ENCODE data around the gene PLA2G4E. TPM values are rescaled to one million over a fixed set of nuclear protein-coding genes. Genes with fewer than 3 reads are reported as not detected.
A peak's percentile ranks its signal among the peaks of the same experiment; 100 is the strongest.

The PLA2G4E gene
- total RNA-seq, 2 donors from 2014 or later, result 0.13 TPM; not detected in 1

DNA sequence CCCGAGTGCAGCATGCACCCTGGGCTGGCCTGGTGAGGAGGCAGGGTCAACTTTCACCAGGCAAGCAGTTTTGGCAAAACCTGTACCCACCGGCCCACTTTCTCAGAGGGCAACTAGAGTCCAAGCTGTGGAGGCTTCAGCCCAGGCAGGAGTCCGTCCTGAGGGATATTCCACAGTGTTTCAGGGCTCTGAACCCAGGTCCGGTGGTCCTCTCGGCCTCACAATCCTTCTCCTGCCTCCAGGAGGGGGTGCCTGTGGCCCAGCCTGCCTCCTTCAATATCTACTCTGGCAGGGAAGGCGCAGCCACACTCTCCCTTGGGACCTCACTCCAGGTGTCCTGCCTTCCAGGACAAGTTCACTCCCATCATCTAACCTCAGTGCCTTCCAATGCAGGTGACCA is 3.9 kb downstream of the PLA2G4E start:
- H3K4me3 Mint-ChIP-seq, result no peak overlapping the region
- H3K4me1 Mint-ChIP-seq, result no peaks in the 10 kb centered on the region
- H3K27ac Mint-ChIP-seq, result peak overlapping the region; percentile 20
- H3K27me3 Mint-ChIP-seq, result peaks cover 5% of the 10 kb centered on the region
- no peak for ATAC-seq (replicated peaks)
- H3K9me3 Mint-ChIP-seq, result no peaks in the 10 kb centered on the region
- H3K36me3 Mint-ChIP-seq (ENCODE audit: low read depth), result no peaks in the 10 kb centered on the region

DNA sequence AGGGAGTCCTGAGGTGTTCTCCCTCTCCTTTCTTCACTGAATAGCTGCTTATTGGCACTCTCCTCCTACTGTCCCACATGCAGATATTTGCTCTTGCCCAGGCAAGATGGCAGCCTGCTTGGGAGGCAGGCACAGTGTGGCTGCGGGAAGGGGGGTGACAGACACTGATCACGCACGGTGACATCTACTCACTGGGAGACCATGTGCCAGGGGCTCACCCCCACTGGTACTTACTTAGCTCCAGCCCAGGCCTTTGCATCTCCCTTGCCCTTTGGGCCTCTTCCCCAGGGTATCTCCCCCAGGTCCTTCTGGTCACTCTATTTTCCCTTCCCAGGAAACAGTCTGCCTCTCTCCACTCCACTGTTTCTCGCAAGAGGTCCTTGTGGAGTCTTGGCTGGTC is 6.4 kb downstream of the PLA2G4E start:
- Mint-ChIP-seq H3K27me3 (peaks cover 5% of the 10 kb centered on the region), H3K36me3 (ENCODE audit: low read depth) (no peaks in the 10 kb centered on the region), H3K9me3 (no peaks in the 10 kb centered on the region), H3K4me1 (peaks cover 17% of the 10 kb centered on the region), H3K27ac (peak overlapping the region; percentile 75), H3K4me3 (no peak overlapping the region)
- ATAC-seq (replicated peaks), result no peak

DNA sequence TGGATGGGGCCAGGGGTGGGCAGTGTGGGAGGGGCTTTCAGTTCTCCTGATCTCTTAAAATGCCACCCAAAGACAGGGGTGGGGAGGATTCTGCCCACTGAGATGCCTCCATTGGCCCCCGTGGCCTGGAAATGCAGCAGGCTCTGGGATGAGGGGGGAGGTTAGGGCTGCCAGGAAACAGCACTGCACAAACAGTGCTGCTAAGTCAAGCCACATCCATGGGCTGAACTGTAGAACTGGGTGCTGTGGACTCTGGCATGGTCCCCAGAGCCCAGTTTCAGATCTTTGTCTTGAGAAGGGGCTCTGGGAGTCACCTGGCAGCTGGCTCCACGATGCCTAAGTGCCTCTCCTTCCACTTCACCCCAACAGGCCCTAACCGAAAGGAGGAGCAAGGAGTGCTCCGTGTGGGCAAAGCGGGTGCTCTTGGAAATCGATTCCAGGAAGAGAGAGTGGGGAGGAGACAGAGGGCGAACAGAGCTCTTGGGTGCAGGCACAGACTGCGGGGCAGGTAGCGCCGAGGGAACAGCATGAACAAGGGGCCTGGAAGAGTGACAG is 7.8 kb downstream of the PLA2G4E start:
- no peak for ATAC-seq (replicated peaks)
- peaks cover 21% of the 10 kb centered on the region for H3K4me1 Mint-ChIP-seq
- H3K36me3 Mint-ChIP-seq (ENCODE audit: low read depth), result no peaks in the 10 kb centered on the region

DNA sequence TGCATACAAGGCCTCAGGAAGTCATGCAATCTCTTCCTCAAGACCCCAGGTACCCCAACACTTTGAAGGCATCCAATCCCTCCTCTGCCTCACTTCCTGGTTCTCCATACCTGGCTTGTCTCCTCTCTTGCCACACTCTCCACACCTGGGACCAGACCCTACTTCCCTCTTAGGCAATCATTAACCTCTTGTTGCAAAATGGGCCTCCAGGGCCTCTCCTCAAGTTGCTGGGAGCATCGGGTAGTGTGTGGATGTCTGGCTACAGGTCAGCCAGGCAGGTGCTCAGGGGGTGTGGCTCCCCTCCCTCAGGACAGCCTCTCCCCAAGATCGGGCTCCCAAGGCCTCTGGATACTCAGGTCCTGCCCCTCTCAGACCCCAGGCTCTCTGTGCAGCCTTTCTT is 8.6 kb downstream of the PLA2G4E start:
- H3K4me1 Mint-ChIP-seq, result peaks cover 25% of the 10 kb centered on the region
- no peaks in the 10 kb centered on the region for H3K36me3 Mint-ChIP-seq (ENCODE audit: low read depth)
- peak overlapping the region; percentile 67 for H3K27ac Mint-ChIP-seq
- H3K27me3 Mint-ChIP-seq, result peaks cover under 1% of the 10 kb centered on the region
- H3K9me3 Mint-ChIP-seq, result no peaks in the 10 kb centered on the region
- no peak for ATAC-seq (replicated peaks)
- H3K4me3 Mint-ChIP-seq, result peak overlapping the region; percentile 6

More for the DNA sequence above, 7.8 kb downstream of the PLA2G4E start:
- H3K4me3 Mint-ChIP-seq, result no peak overlapping the region
- H3K27me3 Mint-ChIP-seq, result peaks cover 5% of the 10 kb centered on the region
- peak overlapping the region; percentile 67 for H3K27ac Mint-ChIP-seq
- H3K9me3 Mint-ChIP-seq, result no peaks in the 10 kb centered on the region

DNA sequence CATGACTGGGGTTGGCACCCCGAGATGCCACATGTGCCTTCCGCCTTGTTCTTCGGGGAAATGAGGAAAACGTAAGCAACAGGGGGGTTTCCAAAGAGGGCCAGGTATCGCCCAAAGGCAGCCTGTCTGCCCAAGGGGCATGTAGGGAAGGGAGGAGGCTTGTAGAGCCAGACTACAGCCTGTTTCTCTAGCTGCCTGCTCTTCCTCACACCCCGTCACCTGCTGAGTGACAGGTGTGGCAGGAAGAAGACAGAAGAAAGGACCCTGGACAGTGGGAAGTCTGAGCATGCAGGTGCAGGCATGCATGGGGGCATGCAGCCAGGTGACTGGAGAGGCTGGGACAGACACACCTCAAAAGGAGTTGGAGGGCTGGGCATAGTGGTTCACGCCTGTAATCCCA is 9.8 kb downstream of the PLA2G4E start:
- peak overlapping the region; percentile 79 for H3K4me3 Mint-ChIP-seq
- no peak for ATAC-seq (replicated peaks)
- no peaks in the 10 kb centered on the region for H3K9me3 Mint-ChIP-seq
- peaks cover 29% of the 10 kb centered on the region for H3K4me1 Mint-ChIP-seq
- H3K36me3 Mint-ChIP-seq (ENCODE audit: low read depth), result no peaks in the 10 kb centered on the region
- H3K27me3 Mint-ChIP-seq, result no peaks in the 10 kb centered on the region
- H3K27ac Mint-ChIP-seq, result peak overlapping the region; percentile 94

DNA sequence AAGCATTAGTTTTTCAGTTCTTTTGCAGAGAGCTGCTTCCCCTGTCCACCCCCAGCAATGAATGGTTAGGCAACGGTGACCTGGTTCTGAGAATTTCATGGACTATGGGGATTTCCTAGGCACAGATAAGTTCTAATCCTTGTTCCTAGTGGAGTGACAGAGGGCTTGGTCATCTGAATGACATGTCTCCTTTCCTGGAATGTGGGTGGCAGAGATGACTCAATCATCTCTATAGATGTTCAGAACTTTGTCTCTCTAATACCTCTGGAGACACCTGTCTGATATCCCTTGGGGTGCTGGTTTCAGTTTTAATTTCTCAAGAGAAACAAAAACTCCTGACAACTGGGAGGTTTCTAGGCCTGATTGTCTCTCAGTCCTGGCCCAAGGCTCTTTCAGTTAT is 10.4 kb downstream of the PLA2G4E start:
- H3K9me3 Mint-ChIP-seq, result no peaks in the 10 kb centered on the region
- H3K4me3 Mint-ChIP-seq, result peak overlapping the region; percentile 79
- ATAC-seq (replicated peaks), result peak; percentile 95
- H3K36me3 Mint-ChIP-seq (ENCODE audit: low read depth), result no peaks in the 10 kb centered on the region
- H3K27ac Mint-ChIP-seq, result peak overlapping the region; percentile 94
- H3K4me1 Mint-ChIP-seq, result peaks cover 29% of the 10 kb centered on the region
- H3K27me3 Mint-ChIP-seq, result no peaks in the 10 kb centered on the region

DNA sequence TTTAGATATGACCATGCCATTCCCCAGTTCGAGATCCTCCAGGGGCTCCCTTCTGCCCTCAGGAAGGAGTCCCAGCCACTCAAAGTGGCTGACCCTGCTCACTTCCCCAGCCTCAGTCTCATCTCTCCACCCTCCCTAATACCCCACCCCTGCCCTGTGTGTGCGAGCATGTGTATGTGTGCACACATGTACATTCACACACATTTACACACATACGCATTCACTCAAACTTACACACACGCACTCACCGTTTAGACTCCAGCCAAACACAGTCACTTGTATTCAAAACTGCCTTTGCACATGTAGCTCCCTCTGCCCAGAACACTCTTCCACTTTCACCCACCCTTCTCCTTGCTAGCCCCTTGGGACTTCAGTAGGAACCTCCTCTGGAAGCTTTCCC is 11.4 kb downstream of the PLA2G4E start:
- no peak for ATAC-seq (replicated peaks)
- peak overlapping the region; percentile 94 for H3K27ac Mint-ChIP-seq
- no peaks in the 10 kb centered on the region for H3K9me3 Mint-ChIP-seq
- no peaks in the 10 kb centered on the region for H3K27me3 Mint-ChIP-seq
- no peaks in the 10 kb centered on the region for H3K36me3 Mint-ChIP-seq (ENCODE audit: low read depth)
- peak overlapping the region; percentile 79 for H3K4me3 Mint-ChIP-seq
- H3K4me1 Mint-ChIP-seq, result peaks cover 29% of the 10 kb centered on the region

DNA sequence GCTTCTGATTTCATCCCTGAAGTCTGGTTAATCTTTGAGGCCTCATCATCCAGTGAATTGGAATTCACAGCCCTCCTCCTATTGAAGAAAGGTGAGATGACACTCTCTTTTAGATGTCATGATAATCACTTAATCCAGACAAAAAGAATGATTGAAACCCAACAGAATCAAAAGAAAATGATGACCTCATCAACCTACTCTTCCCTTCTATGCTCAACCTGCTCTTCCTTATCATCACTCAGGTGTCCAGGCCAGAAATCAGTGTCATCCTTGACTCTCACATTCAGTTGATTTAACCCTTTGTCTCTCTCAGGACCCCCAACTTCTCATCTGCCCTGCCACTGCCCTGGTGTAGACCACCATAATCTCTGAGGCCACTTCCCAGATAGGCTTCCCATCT is 11.8 kb downstream of the PLA2G4E start:
- no peaks in the 10 kb centered on the region for H3K9me3 Mint-ChIP-seq
- no peak overlapping the region for H3K4me3 Mint-ChIP-seq
- ATAC-seq (replicated peaks), result no peak
- no peaks in the 10 kb centered on the region for H3K27me3 Mint-ChIP-seq
- H3K36me3 Mint-ChIP-seq (ENCODE audit: low read depth), result no peaks in the 10 kb centered on the region
- H3K4me1 Mint-ChIP-seq, result peaks cover 29% of the 10 kb centered on the region
- H3K27ac Mint-ChIP-seq, result peak overlapping the region; percentile 94

DNA sequence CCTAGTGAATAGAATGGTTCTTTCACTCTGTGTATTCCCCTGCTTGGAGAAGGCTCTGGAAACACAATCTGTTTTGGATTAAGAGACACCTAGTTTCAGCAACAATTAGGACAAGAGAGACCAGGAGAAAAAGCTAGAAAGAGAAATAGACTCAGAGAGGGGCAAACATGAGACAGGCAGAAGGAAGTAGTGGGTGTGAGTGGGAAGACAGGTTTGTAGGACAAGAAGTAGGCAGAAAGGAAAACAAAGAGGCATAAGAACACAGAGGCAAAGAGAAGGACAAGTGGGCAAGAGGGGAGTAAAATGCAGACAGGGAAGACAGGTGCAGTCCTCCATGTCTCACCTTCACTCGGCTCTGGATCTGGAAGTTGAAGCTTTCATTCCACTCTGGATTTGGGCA is 13.5 kb downstream of the PLA2G4E start:
- H3K9me3 Mint-ChIP-seq, result no peaks in the 10 kb centered on the region
- H3K27me3 Mint-ChIP-seq, result no peaks in the 10 kb centered on the region
- peak overlapping the region; percentile 0 for H3K4me3 Mint-ChIP-seq
- peaks cover 29% of the 10 kb centered on the region for H3K4me1 Mint-ChIP-seq
- no peaks in the 10 kb centered on the region for H3K36me3 Mint-ChIP-seq (ENCODE audit: low read depth)
- ATAC-seq (replicated peaks), result no peak
- peak overlapping the region; percentile 2 for H3K27ac Mint-ChIP-seq

DNA sequence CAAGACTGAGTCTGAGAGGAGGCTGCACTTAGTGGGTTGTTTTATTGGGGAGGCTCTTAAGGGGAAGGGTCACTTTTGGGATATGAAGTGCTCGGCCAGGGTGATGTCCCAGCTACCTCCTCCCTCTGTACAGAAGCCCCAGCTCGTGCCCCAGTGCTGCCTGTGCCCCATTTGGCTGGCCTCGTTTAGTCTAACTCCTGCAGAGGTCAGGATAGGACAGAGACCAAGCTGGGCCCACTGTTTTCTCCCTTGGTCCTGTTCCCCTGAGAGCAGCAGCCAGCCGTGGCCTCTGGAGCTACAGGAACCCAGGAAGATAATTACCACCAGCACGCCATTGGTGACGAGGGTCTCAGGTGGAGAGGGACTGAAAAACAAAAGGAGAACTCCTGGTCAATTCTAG is 18.5 kb downstream of the PLA2G4E start:
- H3K9me3 Mint-ChIP-seq, result no peaks in the 10 kb centered on the region
- H3K36me3 Mint-ChIP-seq (ENCODE audit: low read depth), result no peaks in the 10 kb centered on the region
- H3K27ac Mint-ChIP-seq, result no peak overlapping the region
- H3K4me3 Mint-ChIP-seq, result no peak overlapping the region
- H3K27me3 Mint-ChIP-seq, result peaks cover 7% of the 10 kb centered on the region
- peaks cover 13% of the 10 kb centered on the region for H3K4me1 Mint-ChIP-seq
- no peak for ATAC-seq (replicated peaks)

DNA sequence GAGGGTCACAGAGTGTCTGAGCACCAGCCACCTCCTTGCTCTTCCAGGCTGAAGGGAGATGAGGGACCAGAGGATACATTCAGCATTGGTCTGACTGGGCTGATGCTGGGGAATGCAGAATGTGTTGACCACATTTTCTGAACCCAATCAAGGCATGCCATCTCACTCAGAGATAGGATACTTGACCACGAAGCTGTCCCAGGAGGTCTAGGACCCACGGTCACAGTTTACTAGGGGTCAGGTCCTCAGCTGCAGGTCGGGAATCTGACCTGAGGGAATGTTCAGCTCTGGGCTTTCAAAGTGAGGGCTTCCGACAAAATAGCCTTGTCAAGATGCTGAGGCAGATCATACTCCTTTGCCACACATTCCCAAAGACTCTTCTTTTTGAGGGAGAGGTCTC is 19.6 kb downstream of the PLA2G4E start:
- no peaks in the 10 kb centered on the region for H3K9me3 Mint-ChIP-seq
- no peak overlapping the region for H3K4me3 Mint-ChIP-seq
- peaks cover 7% of the 10 kb centered on the region for H3K27me3 Mint-ChIP-seq
- ATAC-seq (replicated peaks), result no peak
- no peaks in the 10 kb centered on the region for H3K36me3 Mint-ChIP-seq (ENCODE audit: low read depth)
- peaks cover 8% of the 10 kb centered on the region for H3K4me1 Mint-ChIP-seq
- H3K27ac Mint-ChIP-seq, result no peak overlapping the region

DNA sequence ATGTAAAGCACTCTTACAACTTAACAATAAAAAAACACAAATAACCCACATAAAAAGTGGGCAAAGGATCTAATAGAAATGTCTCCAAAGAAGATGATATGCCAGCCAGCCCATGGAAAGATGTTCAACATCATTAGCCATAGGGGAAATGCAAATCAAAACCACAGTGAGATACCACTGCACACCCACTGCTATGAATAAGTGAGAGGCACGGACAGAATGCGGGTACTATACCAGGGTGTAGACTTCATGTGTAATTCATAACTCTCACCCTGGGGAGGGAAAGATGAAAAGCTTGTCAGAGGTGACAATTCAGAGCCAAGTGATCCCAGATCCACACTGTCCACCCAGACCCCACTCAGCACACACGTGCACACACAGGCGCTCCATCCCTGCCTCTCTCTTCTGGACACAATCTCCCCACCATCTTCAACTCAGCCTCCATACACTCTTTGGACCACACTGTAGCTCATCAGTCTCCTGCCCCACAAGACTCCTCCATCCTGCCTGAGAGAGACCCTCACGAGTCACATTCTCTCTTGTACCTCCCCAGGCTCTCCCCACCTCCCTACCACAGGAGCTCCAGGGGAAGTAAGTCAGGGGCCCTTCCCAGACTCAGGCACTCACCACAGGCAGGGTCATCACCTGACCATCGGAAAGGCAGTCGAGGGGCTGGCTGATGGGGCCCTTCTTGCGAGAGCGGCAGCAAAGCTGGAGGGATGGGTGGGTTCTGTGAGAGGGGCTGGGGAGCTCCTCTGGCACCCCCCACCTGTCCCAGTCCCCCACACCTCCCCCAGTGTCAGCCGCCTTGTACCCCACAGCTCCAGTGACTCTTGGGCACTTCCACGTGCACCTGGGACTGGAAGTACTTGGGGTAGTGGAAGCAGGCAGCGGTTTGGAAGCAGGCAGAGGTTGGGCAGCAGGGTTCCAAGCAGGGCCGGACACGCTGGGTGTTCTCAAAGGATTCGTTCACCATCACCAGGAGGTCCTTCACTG is 21.3 kb downstream of the PLA2G4E start:
- H3K36me3 Mint-ChIP-seq (ENCODE audit: low read depth), result no peaks in the 10 kb centered on the region
- no peak overlapping the region for H3K4me3 Mint-ChIP-seq
- peak; percentile 93 for ATAC-seq (replicated peaks)
- peaks cover 8% of the 10 kb centered on the region for H3K4me1 Mint-ChIP-seq
- H3K9me3 Mint-ChIP-seq, result no peaks in the 10 kb centered on the region
- peaks cover 7% of the 10 kb centered on the region for H3K27me3 Mint-ChIP-seq
- H3K27ac Mint-ChIP-seq, result peak overlapping the region; percentile 78

DNA sequence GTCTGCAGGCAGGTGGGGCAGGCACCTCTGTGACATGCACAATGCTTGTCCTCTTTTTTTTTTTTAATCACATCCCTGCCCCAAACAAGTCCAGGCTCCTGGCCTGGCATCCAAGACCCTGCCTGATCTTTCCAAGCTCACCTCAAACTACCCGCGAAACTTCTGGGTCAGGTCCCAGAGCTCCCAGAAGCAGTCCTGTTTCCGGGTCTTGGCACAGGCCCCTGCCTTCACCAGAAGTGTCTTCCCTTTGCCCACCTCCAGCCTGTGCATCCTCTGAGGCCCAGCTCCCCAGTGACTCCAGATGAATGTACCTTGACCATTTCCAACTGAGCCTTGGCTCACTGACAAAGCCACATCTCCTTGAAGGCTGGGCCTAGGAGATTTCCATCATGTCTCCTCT is 23.0 kb downstream of the PLA2G4E start:
- Mint-ChIP-seq H3K27ac (no peak overlapping the region), H3K4me1 (peaks cover 8% of the 10 kb centered on the region), H3K4me3 (no peak overlapping the region), H3K27me3 (peaks cover 7% of the 10 kb centered on the region), H3K9me3 (no peaks in the 10 kb centered on the region), H3K36me3 (ENCODE audit: low read depth) (no peaks in the 10 kb centered on the region)
- ATAC-seq (replicated peaks), result no peak

DNA sequence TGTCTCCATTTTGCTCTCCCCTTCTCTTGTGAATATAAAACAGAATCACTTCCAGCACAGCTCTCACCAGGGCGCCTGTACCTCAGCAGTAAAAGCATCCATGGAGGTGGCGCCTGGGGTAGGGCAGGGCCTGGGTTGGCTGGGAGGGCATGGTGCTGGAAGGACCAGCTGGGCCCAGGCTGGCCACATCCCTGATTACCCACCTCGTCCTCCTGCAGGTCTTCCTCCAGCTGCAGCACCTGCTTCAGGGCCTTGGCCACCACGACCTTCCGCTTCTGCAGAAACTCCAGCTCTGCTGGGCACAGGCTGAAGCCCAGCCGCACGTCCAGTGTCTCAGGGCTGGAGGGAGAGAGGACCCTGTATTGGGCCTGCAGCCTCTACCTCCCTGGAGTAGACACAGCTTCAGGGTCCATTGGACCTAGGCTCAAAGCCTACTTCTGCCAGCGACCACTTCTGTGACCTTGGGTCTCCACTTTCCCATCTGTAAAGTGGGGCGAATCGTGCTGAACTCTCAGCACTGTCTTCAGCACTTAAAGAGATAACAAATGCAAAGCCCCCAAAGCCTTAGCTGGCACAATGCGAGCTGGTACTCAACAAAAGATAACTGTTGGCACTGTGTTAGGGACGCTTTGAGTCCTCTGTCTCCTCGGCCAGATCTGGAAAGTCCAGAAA is 23.8 kb downstream of the PLA2G4E start:
- Mint-ChIP-seq H3K4me3 (no peak overlapping the region), H3K9me3 (no peaks in the 10 kb centered on the region), H3K4me1 (peaks cover 8% of the 10 kb centered on the region), H3K36me3 (ENCODE audit: low read depth) (no peaks in the 10 kb centered on the region), H3K27ac (no peak overlapping the region), H3K27me3 (peaks cover 7% of the 10 kb centered on the region)
- ATAC-seq (replicated peaks), result no peak

DNA sequence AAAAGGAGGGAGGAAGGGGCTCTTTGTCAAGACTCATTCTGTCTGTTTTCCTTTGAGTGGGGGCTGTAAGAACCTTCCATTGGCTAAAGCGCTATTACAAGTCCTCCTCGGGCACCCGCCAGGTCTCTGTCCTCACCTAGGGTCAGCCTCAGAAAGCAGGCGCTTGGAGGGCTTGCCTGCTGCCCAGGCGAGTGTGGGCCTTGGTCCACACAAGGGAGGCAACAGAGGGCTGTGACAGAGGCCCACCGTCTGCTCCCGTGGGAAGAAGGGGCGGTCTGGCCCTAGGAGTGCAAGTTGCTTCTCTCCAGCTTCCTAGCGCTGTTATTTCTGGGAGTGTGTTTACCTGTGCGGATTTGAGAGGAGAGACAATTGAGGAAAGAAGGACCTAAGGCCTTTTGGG is 24.5 kb downstream of the PLA2G4E start:
- Mint-ChIP-seq H3K4me3 (no peak overlapping the region), H3K27me3 (peaks cover 7% of the 10 kb centered on the region), H3K36me3 (ENCODE audit: low read depth) (no peaks in the 10 kb centered on the region), H3K4me1 (peaks cover 8% of the 10 kb centered on the region), H3K9me3 (no peaks in the 10 kb centered on the region), H3K27ac (no peak overlapping the region)
- no peak for ATAC-seq (replicated peaks)
